DMS153 treated with DMSO at 0.1 percent for 48 hours (cell line): ENCODE results near the gene SLC22A16.
"Not testable (repeated sequence)": the region's sequence is repeated elsewhere in the genome, so short reads cannot be mapped to it uniquely, and the experiment has no call there.

Experiments used
- DNase-seq: peaks from one replicate; lab custom pipeline; 2025; ENCODE audit not compliant: unreplicated experiment; lab: John Stamatoyannopoulos, UW

Gene SLC22A16

DNA sequence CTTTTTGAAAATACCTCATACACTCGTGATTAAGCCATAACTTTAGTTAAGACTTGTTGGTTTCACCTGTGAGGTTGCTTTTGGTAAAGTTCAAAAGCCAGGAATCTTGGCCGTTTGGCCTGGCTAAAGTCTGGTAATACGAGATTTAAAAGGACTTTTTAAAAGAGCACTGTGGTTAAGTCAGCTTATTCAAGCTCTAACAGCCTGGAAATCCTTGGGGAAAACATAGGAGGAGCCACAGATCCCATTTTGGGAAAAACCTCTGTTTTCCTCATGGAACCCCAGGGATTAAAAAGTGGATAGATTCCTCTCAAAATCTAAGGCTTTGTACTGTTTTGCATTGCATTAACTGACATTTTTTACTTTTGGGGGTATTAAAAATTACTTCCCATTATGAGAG is 13.7 kb upstream of the SLC22A16 start:
- no peak for DNase-seq

DNA sequence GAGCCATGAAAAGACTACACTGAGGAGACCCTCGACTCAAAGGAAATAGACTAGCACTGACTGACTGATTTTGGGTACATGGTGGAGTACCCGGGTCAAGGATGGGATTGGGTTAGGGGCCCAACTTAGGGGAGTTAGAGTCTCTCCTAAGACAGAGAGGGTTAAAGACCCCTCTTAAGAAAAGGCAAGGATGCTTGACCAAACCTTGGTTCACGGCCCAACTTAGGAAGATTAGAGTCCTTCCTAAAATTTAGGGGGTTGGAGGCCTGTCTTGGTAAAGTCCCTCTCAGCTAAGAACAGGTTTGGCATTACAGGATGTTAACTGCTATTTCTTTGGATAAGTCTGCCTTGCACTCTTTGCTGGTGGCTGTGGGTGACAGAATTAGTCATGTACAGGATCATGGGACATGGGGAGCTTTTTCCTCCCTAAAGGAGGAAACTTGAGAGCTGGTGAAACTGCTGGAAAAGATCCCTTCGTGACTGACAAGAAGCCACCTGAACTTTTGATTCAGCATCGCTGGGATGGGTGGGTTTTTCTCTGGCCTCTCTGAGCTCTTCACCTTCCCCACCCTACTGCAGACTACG is 12.3 kb upstream of the SLC22A16 start:
- DNase-seq: no peak

DNA sequence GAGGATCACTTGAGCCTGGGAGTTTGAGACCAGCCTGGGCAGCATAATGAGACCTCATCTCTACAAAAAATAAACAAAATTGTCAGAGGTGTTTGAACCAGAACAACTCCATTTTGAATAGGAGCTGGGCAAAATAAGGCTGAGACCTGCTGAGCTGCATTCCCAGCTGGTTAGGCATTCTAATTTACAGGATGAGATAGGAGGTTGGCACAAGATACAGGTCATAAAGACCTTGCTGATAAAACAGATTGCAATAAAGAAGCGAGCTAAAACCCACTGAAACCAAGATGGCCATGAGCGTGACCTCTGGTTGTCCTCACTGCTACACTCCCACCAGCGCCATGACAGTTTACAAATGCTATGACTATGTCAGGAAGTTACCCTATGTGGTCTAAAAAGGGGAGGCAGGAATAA is 11.6 kb upstream of the SLC22A16 start:
- DNase-seq: not testable (repeated sequence)

DNA sequence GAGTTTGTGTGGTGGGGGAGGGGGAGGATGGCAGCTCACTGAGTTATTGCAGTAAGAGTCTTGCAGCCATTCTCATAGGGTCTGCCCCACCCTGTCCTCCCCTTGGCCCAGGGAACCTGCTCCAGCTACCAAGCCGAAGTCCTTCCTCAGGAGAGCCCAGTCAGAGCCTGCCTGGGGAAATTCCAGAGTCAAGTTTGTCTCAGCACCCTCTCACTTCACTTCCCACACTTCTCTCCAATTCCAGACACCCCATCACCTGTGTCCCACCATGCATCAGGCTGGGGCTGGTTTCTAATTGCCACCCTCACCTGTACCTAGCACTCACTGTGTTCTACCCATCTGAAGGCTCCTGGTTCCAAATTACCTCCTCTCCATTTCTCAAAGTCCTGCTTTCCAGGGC is 10.3 kb upstream of the SLC22A16 start:
- no peak for DNase-seq

DNA sequence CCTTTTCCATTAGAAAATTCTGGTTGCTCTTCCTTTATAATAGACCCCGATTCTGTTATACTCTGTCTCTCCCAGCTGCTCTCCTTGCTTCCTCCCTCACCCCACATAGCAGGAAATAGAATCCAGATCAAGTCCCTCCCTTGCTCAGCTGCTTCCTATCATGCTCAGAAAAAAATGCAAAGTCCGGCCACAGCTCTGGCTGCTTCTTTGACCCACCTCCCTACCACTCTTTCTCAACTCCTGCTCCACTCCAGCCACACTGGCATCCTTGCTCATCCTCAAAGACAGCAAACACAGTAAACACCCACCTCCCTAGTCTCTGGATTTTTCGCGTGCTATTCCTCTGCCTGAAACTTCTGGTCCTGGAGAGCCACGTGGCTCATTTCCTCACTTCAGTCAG is 9.1 kb upstream of the SLC22A16 start:
- no peak for DNase-seq

DNA sequence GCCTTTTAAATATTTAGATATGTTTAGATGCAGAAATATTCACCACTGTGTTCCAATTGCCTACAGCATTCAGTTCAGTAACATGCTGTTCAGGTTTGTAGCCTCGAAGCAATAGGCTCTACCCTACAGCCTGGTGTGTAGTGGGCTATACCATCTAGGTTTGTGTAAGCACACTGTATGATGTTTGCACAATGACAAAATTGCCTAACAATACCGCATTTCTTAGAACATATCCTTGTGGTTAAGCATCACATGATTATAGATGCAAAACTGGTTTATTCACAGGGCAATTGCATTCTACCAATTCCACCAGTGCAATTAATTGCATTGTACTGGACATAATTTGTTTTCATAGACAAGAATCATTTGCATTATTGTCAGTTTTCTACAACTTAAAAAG is 7.9 kb upstream of the SLC22A16 start:
- DNase-seq: no peak

DNA sequence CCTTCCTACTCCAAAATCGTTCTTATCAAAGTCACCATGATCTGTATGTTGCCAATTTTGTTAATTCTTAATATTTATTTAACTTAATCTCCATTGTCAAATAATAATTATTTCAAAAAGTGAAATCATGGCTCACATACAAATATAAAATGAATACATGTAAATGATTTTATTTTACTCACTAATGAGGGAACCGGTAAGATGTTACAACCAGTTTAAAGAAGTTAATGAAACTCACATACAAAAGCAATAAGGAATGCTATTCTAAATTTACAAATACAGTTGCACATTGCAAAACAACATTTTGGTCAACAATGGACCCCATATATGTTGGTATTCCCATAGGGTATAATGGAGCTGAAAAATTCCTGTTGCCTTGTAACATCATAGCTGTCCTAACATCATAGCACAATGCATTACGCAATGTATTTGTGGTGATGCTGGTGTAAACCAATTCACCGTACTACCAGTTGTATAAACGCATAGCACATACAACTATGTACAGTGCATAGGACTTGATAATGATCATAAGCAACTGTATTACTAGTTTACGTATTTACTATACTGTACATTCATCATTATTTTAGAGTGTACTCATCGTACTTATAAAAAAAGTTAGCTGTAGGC is 6.5 kb upstream of the SLC22A16 start:
- no peak for DNase-seq

DNA sequence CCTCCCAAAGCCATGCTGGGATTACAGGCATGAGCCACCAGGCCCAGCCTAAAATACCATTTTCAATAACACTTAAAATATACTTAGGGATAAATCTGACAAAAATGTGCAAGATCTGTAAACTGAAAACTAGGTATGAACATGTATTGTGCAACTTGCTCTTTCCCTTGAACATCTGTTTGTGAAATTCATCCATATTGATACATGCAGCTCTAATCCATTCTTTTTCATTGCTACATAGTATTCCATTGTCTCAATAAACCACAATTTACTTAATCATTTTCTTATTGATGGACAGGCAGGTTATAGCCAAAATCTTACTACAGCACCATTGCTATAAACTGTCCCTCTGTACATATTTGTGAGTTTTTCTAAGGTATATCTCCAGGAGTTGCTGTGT is 4.7 kb upstream of the SLC22A16 start:
- no peak for DNase-seq

DNA sequence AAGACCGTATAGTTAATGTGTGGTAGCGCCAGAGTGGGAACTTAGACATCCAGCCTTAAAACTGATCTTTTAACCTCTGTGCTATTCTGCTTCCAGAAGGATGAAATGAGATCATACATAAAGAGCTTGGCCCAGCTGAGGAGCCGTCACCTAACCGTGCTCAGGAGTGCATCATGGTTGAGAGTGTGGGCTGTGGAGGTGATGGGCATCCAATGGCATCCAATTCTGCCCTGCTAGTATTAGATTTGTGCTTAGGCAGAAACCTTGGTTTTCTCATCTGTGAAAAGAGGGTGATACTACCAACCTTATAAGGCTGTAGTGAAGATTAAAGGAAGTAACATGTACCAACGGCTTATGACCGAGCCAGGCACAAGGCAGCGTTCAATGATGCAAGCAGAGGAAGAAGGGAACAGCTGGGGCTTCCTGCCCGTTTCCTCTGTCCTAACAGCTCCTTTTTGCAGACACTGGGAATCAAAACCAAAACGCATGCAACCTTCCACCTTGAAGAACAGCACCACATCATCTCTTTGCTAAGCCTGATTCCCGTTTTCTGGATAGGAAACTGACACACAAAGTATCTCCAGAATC is 1.3 kb downstream of the SLC22A16 start:
- DNase-seq: no peak

DNA sequence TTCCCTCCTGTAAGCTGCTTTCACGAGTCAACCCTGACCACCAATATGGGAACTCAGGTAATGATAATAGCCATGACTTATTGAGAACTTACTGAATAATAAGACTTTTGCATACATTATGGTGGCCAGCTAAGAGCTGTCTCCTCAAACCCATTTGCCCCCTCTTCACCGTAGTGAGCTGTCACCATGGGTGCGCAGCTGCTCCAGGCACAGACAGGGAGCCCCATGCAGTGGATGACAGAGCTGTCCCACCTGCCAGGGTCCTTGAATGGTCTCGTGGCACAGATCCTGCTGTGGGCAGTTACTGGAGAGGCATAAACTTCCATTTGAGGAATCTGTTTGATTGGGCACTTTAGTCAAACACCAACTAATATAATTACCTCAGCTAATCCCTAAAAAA is 1.9 kb downstream of the SLC22A16 start:
- DNase-seq: no peak

DNA sequence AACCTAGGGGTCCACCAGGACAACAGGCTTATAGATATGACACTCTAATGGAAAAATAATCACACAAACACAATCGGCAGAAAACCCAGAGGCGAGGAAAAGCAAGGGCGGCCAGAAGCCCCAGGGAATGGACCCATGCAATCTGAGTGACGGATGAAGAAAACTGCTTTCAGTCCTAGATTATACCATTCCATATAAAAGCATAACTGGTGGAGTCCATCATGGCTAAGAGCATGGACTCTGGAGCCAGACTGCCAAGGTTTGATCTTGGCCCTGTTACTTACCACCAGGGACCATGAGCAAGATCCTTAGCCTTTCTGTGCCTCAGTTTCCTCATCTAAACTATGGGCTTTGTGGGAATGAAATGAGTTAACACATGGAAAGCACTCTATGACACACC is 3.7 kb downstream of the SLC22A16 start:
- no peak for DNase-seq

DNA sequence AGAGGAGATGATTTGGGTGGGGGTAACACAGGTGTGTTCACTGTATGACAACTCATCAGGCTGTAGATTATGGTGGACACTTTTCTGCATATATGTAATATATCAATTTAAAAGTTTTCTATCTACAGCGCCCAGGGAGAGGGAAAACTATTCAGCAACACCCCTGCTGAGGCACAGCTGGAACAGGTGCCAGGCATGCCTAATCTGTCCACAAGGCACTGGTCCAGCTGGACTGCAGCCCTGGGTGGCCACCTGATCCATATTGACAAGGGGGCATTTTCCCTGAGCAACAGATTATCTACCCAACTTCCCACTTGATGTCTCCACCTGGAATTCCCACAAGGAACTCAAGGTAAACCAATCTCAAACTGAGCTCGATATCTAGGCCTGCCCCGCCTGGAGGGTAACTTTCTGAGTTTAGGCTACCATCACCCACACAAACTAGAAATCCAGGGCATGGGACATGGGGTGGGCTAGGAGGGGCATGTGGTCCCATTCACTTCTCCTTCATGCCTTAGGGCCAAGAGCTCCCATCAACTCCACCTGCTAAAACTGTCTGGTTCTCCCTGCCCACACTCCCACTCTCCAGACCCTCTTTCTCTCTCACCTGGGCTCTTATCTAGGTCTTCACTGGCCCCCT is 4.6 kb downstream of the SLC22A16 start:
- no peak for DNase-seq

DNA sequence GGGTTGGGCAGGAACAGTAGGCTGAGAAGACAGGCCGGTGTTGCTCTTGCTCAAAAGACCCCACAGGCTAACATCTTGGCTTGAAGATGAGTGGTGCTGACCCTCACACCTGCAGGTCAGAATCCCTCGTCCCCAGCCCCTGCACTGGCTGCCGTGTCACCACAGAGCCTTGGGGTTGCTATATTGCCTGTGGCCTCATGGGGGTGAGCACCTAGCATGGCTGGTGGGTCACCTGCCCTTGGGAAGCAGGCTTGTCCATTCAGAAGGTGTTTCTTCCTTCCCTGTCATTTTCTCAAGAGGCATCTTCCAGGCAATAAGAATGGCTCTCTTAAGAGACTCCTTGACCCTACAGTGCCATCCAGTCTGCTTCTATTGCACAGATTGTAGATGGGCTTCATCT is 7.7 kb downstream of the SLC22A16 start:
- DNase-seq: no peak

DNA sequence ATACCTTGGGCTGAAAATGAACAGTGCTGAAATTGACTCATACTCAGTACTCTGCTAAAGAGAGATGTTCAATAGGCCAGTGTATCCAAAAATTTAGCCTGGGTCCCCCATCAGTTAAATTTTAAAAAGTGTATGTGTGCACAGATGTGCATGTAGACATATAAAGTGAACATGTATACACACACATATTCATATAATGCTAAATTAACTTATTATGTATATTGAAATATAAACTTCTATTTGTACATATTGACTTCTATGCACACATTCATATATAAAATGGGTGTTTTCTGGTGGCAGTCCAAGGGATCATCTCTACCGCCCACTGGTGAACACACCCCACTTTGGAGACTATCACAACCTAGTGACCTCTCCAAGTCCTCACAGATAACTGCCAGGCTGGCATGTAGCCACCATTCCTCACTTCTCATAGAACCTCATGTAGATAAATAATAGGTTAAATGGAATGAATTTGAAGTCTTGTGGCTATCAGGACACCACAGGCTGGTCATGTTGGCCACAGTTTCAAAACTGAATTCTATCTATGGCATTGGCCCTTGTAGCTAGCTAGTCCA is 8.8 kb downstream of the SLC22A16 start:
- DNase-seq: no peak

DNA sequence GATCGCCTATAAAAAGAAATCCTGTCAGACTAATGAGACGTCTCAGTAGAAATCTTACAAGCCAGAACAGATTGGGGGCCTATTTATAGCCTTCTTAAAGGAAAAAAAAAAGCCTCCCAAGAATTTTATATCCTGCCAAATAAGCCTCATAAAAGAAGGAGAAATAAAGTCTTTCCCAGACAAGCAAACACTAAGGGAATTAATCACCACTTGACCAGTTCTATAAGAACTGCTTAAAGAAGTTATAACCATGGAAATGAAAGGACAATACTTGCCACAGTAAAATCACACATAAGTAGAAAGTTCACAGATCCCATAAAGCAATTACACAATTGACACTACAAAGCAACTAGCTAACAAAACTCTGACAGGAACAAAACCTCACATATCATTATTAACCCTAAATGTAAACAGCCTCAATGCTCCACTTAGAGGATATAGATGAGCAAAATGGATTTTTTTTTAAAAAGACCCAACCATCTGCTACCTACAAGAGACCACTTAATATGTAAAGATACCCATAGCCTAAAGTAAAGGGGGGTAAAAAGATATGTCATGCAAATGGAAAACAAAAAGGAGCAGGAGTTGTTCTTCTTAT is 13.4 kb downstream of the SLC22A16 start:
- no peak for DNase-seq

DNA sequence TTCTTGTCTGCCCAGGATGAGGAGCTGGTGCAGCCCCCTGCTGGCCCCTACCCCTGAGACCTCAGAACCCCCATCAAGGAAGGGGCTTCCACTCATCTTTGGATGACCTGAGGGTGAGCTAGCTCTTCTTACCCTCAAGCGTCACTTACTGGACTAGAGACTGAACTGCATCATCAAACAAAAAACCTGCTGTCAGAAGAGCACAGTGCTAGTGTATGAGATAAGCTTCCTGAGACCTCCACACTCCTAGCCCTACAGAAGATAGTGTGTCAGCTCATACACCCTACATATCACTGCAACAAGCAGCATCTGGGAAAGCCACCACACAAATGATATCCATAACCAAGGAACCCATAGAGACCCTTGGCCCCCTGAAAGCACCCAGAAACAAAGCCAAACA is 15.0 kb downstream of the SLC22A16 start:
- no peak for DNase-seq

DNA sequence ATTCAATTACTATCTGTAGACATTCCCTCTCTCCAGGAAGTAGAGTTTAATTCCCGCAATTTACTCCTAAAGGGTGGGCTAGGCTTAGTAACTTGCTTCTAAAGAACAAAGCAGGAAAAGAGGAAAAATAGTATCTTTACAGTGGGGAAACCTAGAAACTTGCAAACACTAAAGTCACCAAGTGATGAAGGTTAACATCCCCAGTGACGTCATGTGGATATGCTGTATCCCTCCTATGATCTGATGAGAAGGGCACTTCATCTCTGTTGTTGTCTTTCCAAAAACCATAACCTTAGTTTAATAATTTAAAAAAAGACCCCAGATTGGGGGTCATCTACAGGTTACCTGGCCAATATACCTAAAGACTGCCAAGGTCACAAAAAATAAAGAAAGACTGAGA is 17.3 kb downstream of the SLC22A16 start:
- DNase-seq: no peak

DNA sequence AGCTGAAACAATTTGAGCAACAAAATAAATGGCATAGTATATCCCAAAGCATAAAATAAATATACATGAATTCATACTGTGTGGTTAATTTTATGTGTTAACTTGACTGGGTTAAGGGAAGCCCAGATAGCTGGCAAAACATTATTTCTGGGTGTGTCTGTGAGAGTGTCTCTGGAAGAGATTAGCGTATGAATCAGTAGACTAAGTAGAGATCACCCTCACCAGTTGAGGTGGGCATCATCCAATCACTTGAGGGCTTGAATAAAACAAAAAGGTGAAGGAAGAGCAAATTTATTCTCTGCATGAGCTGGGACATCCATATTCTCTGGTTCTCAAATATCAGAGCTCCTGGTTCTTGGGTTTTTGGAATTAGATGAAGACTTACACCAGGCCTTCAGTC is 17.9 kb downstream of the SLC22A16 start:
- DNase-seq: no peak

DNA sequence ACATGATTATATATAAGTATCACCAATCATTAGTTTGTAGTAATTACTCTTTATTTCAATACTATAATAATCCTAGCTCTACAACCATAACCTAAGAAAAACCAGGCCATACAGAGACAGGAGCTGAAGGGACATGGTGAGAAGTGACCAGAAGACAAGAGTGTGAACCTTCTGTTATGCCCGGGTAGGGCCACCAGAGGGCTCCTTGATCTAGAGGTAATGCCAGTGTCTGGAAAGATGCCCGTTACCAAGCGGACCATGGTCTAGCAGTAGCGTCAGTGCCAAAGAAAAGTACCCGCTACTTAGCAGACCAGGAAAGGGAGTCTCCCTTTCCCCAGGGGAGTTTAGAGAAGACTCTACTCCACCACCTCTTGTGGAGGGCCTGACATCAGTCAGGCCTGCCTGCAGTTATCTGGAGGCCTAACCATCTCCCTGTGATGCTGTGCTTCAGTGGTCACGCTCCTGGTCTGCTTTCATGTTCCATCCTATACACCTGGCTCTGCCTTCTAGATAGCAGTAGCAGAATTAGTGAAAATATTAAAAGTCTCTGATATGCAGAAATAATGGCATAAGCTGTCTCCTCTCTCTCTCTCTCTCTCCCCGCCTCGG is 18.7 kb downstream of the SLC22A16 start:
- DNase-seq: not testable (repeated sequence)

DNA sequence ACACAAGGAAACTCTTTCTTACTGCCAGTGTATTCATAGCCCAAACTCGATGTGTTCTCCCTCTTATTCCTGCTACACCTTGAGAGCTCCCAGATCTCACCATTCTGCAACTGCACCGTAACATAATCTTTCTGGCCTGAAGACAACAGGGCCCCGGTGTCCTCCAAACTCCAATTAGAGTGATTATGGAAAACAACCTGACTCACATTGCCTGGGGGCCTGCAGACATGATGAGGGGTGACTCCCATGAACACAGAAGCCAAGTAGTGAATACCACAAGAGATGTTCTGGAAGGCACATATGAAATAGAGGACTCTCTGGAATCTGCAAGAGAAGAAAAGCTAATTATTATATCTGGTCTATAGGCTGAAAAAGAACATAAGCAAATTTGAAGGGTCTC is 19.7 kb downstream of the SLC22A16 start:
- no peak for DNase-seq

DNA sequence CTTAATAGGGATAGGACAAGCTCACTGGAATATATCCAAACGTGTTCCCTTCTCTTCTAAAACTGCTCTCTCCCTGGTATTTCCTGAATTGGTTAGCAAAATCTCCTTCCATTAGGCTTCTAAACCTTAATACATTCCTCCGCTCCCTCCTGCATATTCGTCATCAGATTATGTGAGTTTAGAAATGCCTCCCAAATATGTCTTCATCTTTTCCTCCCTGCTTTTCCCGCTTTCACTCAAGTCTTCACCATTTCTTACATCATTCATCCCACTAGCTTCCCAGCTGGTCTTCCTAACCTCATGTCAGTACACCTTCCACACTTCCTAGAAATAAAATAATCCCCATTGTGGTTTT is 26.9 kb downstream of the SLC22A16 start:
- DNase-seq: no peak
